Ascending aorta (tissue), 2 donors: ENCODE data around the gene SLC34A3. TPM values are rescaled to one million over a fixed set of nuclear protein-coding genes. Genes with fewer than 3 reads are reported as not detected.
A peak's percentile ranks its signal among the peaks of the same experiment; 100 is the strongest.
"Not testable (repeated sequence)": the region's sequence is repeated elsewhere in the genome, so short reads cannot be mapped to it uniquely, and the experiment has no call there.

Experiments used
- DNase-seq, 2 donors: peaks; one replicate each; pipeline ENCODE4 v3.0.0-alpha.2; 2019; ENCODE audit warnings: low spot score in 2 of 2
- H3K27ac ChIP-seq, 2 donors: fragments of 200-600 bp; sonication (generic); one replicate each; pipeline ENCODE4 v1.5.1; 2016 to 2017; ENCODE audit warnings: mild to moderate bottlenecking in 1 of 2
- H3K27me3 ChIP-seq: fragments of 200-600 bp; sonication (generic); one replicate; pipeline ENCODE4 v1.5.1; 2017
- H3K36me3 ChIP-seq, 2 donors: fragments of 200-600 bp; sonication (generic); one replicate each; pipeline ENCODE4 v1.5.1; 2016
- H3K4me1 ChIP-seq, 2 donors: fragments of 200-600 bp; sonication (generic); one replicate each; pipeline ENCODE4 v1.5.1; 2016 to 2017; ENCODE audit warnings: mild to moderate bottlenecking in 1 of 2
- H3K4me3 ChIP-seq, 2 donors: fragments of 200-600 bp; sonication (generic); one replicate each; pipeline ENCODE4 v1.5.1; 2016 to 2017; ENCODE audit warnings: mild to moderate bottlenecking in 1 of 2
- H3K9me3 ChIP-seq, 2 donors: fragments of 200-600 bp; sonication (generic); one replicate each; pipeline ENCODE4 v1.5.1; 2016
- intact Hi-C: fragments of 100-400 bp; cut with DNase I; formaldehyde crosslinking; loops from one replicate; pipeline ENCODE4 v1.15.1; 2023
- total RNA-seq: library from RNA; depleted of rRNA; stranded (reverse); fragments of >200 nt; gene quantifications from one replicate; pipeline ENCODE4 v1.1.0, GENCODE V29; 2016
- TF ChIP-seq, protein P1 (sequence below), 3 experiments: fragments of 200-600 bp in 2 of 3; fragments of 450-650 bp in 1 of 3; sonication (generic) in 2 of 3; IDR thresholded peaks; one replicate each; pipeline ENCODE4 v1.5.1; 2016 to 2019; ENCODE audit warnings: antibody characterized with exemption in 3 of 3, mild to moderate bottlenecking in 1 of 3, moderate library complexity in 1 of 3

The SLC34A3 gene
- total RNA-seq, 1 donor from 2014 or later = not detected

DNA sequence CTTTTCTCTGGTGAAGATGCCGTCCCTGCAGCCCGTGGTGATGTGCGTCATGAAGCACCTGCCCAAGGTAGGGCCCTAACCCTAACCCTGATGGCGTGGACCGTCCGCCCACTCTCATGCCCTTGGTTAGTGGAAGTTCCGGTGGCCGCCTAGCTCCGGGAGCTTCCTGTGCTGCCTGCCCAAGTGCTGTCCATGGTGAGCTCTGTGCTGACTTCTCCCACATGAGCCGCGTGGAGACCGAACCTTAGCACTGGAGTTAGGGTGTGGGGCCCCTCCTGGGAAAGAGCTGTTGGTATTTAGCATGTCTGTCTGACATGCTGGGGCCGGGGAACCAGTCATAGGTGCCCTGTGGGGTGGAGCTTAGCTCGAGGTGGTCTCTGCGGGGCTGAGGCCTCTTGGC lies 25.7 kb downstream of the SLC34A3 start:
- peak overlapping the region; percentile 88 to 98 for H3K4me3 ChIP-seq
- TF ChIP-seq, protein P1, sequence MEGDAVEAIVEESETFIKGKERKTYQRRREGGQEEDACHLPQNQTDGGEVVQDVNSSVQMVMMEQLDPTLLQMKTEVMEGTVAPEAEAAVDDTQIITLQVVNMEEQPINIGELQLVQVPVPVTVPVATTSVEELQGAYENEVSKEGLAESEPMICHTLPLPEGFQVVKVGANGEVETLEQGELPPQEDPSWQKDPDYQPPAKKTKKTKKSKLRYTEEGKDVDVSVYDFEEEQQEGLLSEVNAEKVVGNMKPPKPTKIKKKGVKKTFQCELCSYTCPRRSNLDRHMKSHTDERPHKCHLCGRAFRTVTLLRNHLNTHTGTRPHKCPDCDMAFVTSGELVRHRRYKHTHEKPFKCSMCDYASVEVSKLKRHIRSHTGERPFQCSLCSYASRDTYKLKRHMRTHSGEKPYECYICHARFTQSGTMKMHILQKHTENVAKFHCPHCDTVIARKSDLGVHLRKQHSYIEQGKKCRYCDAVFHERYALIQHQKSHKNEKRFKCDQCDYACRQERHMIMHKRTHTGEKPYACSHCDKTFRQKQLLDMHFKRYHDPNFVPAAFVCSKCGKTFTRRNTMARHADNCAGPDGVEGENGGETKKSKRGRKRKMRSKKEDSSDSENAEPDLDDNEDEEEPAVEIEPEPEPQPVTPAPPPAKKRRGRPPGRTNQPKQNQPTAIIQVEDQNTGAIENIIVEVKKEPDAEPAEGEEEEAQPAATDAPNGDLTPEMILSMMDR (IDR thresholded peaks at IDR 0.05) = no peak

DNA sequence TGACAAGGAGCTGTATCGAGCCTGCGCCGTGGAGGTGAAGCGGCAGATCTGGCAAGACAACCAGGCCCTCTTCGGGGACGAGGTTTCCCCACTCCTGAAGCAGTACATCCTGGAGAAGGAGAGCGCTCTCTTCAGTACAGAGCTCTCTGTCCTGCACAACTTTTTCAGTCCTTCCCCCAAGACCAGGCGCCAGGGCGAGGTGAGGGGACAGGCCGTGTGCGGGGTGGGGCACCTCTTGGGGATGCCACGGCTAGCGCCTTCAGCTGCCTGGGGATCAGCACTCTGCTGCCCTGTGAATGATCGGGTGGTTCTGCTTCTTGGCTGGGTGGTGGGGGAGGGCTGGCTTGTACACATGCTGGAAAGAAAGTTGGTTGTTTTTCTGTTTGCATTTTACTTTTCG lies 26.2 kb downstream of the SLC34A3 start:
- TF ChIP-seq, protein P1 (IDR thresholded peaks at IDR 0.05) = no peak
- H3K4me1 ChIP-seq = peaks cover 10 to 20% of the 10 kb centered on the region in 2 donors

More for the DNA sequence above, 25.7 kb downstream of the SLC34A3 start:
- DNase-seq = no peak
- H3K27me3 ChIP-seq = no peaks in the 10 kb centered on the region
- no peak overlapping the region for H3K27ac ChIP-seq
- intact Hi-C loops = no loop called here
- peaks cover 10 to 20% of the 10 kb centered on the region in 2 donors for H3K4me1 ChIP-seq
- peaks cover 5 to 21% of the 10 kb centered on the region in 2 donors for H3K36me3 ChIP-seq
- no peaks in the 10 kb centered on the region for H3K9me3 ChIP-seq

DNA sequence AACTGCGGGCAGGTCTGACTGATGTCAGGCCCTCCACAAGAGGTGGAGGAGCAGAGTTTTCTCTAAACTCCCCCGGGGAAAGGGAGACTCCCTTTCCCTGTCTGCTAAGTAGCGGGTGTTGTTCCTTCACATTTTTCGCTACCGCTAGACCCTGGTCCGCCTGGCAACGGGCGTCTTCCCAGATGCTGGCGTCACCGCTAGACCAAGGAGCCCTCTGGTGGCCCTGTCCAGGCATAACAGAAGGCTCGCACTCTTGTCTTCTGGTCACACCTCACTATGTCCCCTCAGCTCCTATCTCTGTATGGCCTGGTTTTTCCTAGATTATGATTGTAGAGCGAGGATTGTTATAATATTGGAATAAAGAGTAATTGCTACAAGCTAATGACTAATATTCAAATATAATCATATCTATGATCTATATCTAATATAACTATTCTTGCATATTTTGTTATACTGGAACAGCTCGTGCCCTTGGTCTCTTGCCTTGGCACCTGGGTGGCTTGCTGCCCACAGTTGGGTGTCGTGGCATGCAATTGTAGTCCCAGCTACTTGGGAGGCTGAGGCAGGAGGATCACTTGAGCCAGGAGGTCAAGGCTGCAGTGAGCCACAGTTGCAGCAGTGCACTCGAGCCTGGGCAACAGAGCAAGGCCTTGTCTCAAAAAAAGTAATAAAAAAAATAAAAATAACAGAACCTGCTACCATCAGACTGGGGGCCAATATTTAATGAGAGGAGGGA lies 31.6 kb downstream of the SLC34A3 start:
- H3K36me3 ChIP-seq = peaks cover 29 to 57% of the 10 kb centered on the region in 2 donors
- intact Hi-C loops = not testable (repeated sequence)

More for the DNA sequence above, 26.2 kb downstream of the SLC34A3 start:
- Histone ChIP-seq H3K4me3 (peak overlapping the region in 1 of 2 donors; percentile 98), H3K9me3 (no peaks in the 10 kb centered on the region), H3K27ac (no peak overlapping the region), H3K36me3 (peaks cover 5 to 21% of the 10 kb centered on the region in 2 donors), H3K27me3 (no peaks in the 10 kb centered on the region)
- intact Hi-C loops = no loop called here
- DNase-seq = no peak

DNA sequence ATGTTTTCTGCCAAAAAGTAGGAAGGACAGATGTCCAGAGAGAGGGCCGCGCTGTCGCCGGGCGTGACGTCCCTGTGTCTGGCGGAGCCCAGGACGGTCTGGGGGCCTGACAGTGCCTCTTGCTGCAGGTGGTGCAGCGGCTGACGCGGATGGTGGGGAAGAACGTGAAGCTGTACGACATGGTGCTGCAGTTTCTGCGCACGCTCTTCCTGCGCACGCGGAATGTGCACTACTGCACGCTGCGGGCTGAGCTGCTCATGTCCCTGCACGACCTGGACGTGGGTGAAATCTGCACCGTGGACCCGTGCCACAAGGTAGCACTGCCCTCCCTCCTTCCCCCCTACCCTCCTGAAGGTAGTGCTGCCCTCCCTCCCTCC lies 32.2 kb downstream of the SLC34A3 start:
- TF ChIP-seq, protein P1 (IDR thresholded peaks at IDR 0.05) = no peak
- Histone ChIP-seq H3K27ac (no peak overlapping the region), H3K4me3 (no peak overlapping the region), H3K4me1 (no peaks in the 10 kb centered on the region), H3K36me3 (peaks cover 29 to 61% of the 10 kb centered on the region in 2 donors), H3K9me3 (no peaks in the 10 kb centered on the region), H3K27me3 (no peaks in the 10 kb centered on the region)
- DNase-seq = no peak
- intact Hi-C loops = no loop called here

More for the DNA sequence above, 31.6 kb downstream of the SLC34A3 start:
- DNase-seq, H3K4me3 ChIP-seq, H3K9me3 ChIP-seq, H3K4me1 ChIP-seq, H3K27ac ChIP-seq, H3K27me3 ChIP-seq: not testable (repeated sequence)
- TF ChIP-seq, protein P1 (IDR thresholded peaks at IDR 0.05) = peak in 1 of 3 experiments; percentile 53

DNA sequence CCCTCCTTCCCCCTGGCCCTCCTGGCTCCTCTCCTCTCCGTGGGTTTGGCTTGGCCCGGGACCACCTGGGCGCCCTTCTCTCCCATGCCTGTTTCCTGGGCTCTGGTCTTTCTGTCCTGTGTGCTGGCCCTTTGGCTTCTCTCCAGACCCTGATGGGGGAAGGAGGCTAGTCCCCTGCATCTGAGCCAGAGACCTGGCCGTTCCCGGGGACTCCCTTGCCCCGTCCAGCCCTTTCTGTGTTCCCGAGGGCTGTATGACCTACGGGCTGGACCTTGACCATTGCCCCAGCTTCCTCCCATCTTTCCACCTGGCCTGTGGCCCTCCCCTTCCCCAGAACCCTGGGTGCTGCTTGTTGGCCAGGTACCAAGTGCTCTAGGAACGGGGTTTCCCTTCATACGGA lies 32.8 kb downstream of the SLC34A3 start:
- Histone ChIP-seq H3K4me1 (peaks cover 1 to 2% of the 10 kb centered on the region in 2 donors), H3K9me3 (no peaks in the 10 kb centered on the region), H3K27ac (no peak overlapping the region), H3K4me3 (no peak overlapping the region), H3K27me3 (no peaks in the 10 kb centered on the region), H3K36me3 (peaks cover 29 to 58% of the 10 kb centered on the region in 2 donors)
- TF ChIP-seq, protein P1 (IDR thresholded peaks at IDR 0.05) = no peak
- DNase-seq = no peak
- intact Hi-C loops = no loop called here
